Lower lobe of right lung (tissue), 2 donors: ENCODE data around the gene STK35. TPM values are rescaled to one million over a fixed set of nuclear protein-coding genes. Genes with fewer than 3 reads are reported as not detected.

Experiments
- ATAC-seq, 2 donors: fragments of 200-7000 bp; cut with Tn5 transposase; one replicate each; pipeline ENCODE4 v1.9.1; 2020 to 2022; ENCODE audit warnings: mild to moderate bottlenecking in 2 of 2, moderate library complexity in 2 of 2
- DNase-seq: peaks from one replicate; pipeline ENCODE4 v3.0.0-alpha.2; 2020
- H3K27ac ChIP-seq: fragments of 200-600 bp; one replicate; pipeline ENCODE4 v1.8.0; 2022
- H3K27me3 ChIP-seq: fragments of 200-600 bp; one replicate; pipeline ENCODE4 v1.8.0; 2022; ENCODE audit warnings: low read depth
- H3K36me3 ChIP-seq: fragments of 200-600 bp; one replicate; pipeline ENCODE4 v1.8.0; 2022; ENCODE audit warnings: mild to moderate bottlenecking
- H3K4me1 ChIP-seq: fragments of 200-600 bp; one replicate; pipeline ENCODE4 v1.8.0; 2022
- H3K4me3 ChIP-seq: fragments of 200-600 bp; one replicate; pipeline ENCODE4 v1.8.0; 2022; ENCODE audit warnings: mild to moderate bottlenecking
- H3K9me3 ChIP-seq: fragments of 200-600 bp; one replicate; pipeline ENCODE4 v1.8.0; 2022
- CTCF ChIP-seq: fragments of 200-600 bp; IDR thresholded peaks from one replicate; pipeline ENCODE4 v1.8.0; 2022; ENCODE audit warnings: antibody characterized with exemption, mild to moderate bottlenecking
- intact Hi-C: fragments of 100-400 bp; cut with DNase I; formaldehyde crosslinking; loops from one replicate; pipeline ENCODE4 v1.11.0; 2022
- total RNA-seq: library from RNA; stranded (reverse); fragmentation: NEBNext Ultra II Directional; extraction: Animal tissue kit (Norgen Biotek cat#: 25700); gene quantifications from one replicate; pipeline ENCODE4 v1.2.1, GENCODE V29; 2021
- donor health status: DM: no; HTN: yes; CAD: no; lungs with severe emphysema.

The STK35 gene
- total RNA-seq, 1 donor from 2014 or later, result 13.9 TPM

GRCh38 chr20:2162823-2163166 is 61.2 kb downstream of the STK35 start:
- H3K27ac ChIP-seq, result no peak overlapping the region
- no peaks in the 10 kb centered on the region for H3K4me1 ChIP-seq
- TF ChIP-seq CTCF, result no peak
- DNase-seq, result no peak
- H3K27me3 ChIP-seq, result no peaks in the 10 kb centered on the region
- no peaks in the 10 kb centered on the region for H3K36me3 ChIP-seq
- intact Hi-C loops, result no loop called here
- H3K4me3 ChIP-seq, result no peak overlapping the region
- H3K9me3 ChIP-seq, result no peaks in the 10 kb centered on the region
- ATAC-seq, result peak in 1 of 2 donors; percentile 48

- Histone ChIP-seq H3K27ac (no peak overlapping the region), H3K4me1 (no peaks in the 10 kb centered on the region), H3K27me3 (no peaks in the 10 kb centered on the region), H3K36me3 (no peaks in the 10 kb centered on the region), H3K9me3 (no peaks in the 10 kb centered on the region), H3K4me3 (no peak overlapping the region)
- ATAC-seq (no peak), DNase-seq (no peak)
- no peak for TF ChIP-seq CTCF
- intact Hi-C loops, result no loop called here
Observed at GRCh38 chr20:2163312-2163711, 61.7 kb downstream of the STK35 start.

GRCh38 chr20:2163757-2164156 is 62.1 kb downstream of the STK35 start:
- no peaks in the 10 kb centered on the region for H3K36me3 ChIP-seq
- DNase-seq (no peak), ATAC-seq (no peak)
- TF ChIP-seq CTCF, result no peak
- H3K9me3 ChIP-seq, result no peaks in the 10 kb centered on the region
- H3K4me3 ChIP-seq, result no peak overlapping the region
- no peaks in the 10 kb centered on the region for H3K4me1 ChIP-seq
- H3K27ac ChIP-seq, result no peak overlapping the region
- intact Hi-C loops, result no loop called here
- H3K27me3 ChIP-seq, result no peaks in the 10 kb centered on the region

GRCh38 chr20:2164421-2164820 is 62.8 kb downstream of the STK35 start:
- no peaks in the 10 kb centered on the region for H3K4me1 ChIP-seq
- ATAC-seq, result no peak
- intact Hi-C loops, result no loop called here

GRCh38 chr20:2164966-2165365 is 63.3 kb downstream of the STK35 start:
- Histone ChIP-seq H3K27me3 (peaks cover 6% of the 10 kb centered on the region), H3K27ac (no peak overlapping the region), H3K4me3 (no peak overlapping the region), H3K36me3 (no peaks in the 10 kb centered on the region), H3K4me1 (no peaks in the 10 kb centered on the region), H3K9me3 (no peaks in the 10 kb centered on the region)
- ATAC-seq, result no peak
- intact Hi-C loops, result no loop called here
- DNase-seq, result no peak
- no peak for TF ChIP-seq CTCF

More at GRCh38 chr20:2164421-2164820, 62.8 kb downstream of the STK35 start:
- Histone ChIP-seq H3K9me3 (no peaks in the 10 kb centered on the region), H3K27me3 (peaks cover 3% of the 10 kb centered on the region), H3K27ac (no peak overlapping the region), H3K36me3 (no peaks in the 10 kb centered on the region), H3K4me3 (no peak overlapping the region)
- DNase-seq, result no peak
- TF ChIP-seq CTCF, result no peak

DNA sequence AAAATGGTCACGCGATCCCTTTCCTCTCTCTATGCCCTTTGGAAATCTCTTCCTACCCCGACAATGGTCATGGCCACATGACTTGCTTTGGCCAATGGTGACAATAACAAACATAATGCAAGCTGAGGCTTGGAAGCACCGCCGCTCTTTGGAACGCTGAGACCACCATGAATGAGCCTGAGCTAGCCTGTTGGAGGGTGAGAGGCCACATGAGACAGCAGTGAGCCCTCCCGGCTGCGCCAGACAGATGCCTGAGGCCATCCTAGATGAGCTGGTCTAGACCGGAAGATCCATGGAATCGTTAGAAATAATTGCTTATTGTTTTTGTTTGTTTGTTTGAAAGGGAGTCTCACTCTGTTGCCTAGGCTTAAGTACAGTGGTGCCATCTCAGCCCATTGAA is 64.2 kb downstream of the STK35 start:
- Histone ChIP-seq H3K4me3 (no peak overlapping the region), H3K36me3 (no peaks in the 10 kb centered on the region), H3K27me3 (peaks cover 6% of the 10 kb centered on the region), H3K9me3 (no peaks in the 10 kb centered on the region), H3K27ac (no peak overlapping the region), H3K4me1 (no peaks in the 10 kb centered on the region)
- no peak for ATAC-seq
- no peak for DNase-seq
- TF ChIP-seq CTCF, result no peak
- intact Hi-C loops, result no loop called here
